NCI-H1105 treated with DMSO at 0.1 percent for 48 hours (cell line): ENCODE results near the gene CT45A1.
"Not testable (repeated sequence)": the region's sequence is repeated elsewhere in the genome, so short reads cannot be mapped to it uniquely, and the experiment has no call there.

Experiments used
- DNase-seq: peaks from one replicate; lab custom pipeline; 2025; lab: John Stamatoyannopoulos, UW

Gene CT45A1

GRCh38 chrX:135713183-135713689 lies at the start of gene CT45A1:
Gene CT45A1, plus strand, starts transcription at chrX:135713639. Its CDS starts 5,302 bp downstream, at chrX:135718941.
- DNase-seq = not testable (repeated sequence)

DNA sequence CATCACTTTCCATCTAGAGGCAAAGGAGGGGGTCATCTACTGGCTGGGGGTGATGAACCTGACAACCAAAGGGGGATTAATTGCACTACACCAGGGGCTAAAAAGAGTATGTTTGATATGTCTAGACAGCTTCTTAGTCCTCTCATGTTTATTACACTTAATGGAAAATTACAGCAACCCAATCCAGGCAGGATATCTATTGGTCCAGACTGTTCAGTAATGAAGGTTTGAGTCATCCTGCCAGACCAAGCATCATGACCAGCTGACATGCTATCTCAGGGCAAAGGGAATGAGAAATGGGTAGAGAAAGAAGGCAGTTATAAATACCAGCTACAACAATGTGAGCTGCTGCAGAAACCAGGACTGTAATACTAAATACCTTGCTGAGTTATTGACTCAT lies 40.5 kb upstream of the CT45A1 start:
- not testable (repeated sequence) for DNase-seq

GRCh38 chrX:135688137-135688536 lies 25.3 kb upstream of the CT45A1 start:
- DNase-seq = no peak

- DNase-seq = no peak
Measured at GRCh38 chrX:135695471-135695870, 18.0 kb upstream of the CT45A1 start.

DNA sequence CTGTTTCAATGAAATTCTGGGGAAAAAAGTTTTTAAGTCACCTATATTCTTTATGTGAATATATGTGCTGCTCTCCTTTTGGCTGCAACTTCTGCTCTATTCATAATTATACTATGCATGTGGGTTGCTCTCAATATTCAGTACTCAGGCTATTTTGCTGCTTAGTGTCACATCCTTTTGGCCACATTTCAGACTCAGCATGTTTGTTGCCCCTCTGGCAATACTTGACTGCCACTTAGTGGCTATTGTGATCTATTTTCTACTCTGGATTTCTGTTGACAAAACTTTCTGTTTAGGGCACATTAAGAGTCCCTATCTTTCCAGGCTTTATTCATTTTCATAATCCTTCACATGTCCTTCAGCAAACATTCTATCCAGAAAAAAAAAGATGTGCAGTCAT lies 15.8 kb upstream of the CT45A1 start:
- DNase-seq = peak; percentile 7

DNA sequence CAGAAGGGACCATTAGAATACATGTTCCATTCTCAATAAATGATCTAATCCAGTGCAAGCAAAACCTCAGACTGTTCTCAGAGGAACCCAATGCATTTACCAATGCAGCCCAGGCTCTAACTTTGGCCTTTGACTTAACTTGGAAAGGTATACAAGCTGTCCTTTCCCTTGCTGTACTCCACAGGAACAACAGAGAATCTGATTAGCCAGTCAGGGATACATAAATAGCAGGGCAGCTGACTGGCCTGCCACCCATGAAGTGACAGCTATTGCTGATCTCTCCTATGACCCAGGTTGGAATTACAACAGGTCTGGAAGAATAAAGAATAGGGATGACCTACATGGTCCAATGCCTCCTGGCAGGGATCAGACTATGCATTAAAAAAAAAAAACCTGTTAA lies 14.5 kb upstream of the CT45A1 start:
- DNase-seq = no peak

GRCh38 chrX:135707880-135708279 lies 5.6 kb upstream of the CT45A1 start:
- DNase-seq = no peak

DNA sequence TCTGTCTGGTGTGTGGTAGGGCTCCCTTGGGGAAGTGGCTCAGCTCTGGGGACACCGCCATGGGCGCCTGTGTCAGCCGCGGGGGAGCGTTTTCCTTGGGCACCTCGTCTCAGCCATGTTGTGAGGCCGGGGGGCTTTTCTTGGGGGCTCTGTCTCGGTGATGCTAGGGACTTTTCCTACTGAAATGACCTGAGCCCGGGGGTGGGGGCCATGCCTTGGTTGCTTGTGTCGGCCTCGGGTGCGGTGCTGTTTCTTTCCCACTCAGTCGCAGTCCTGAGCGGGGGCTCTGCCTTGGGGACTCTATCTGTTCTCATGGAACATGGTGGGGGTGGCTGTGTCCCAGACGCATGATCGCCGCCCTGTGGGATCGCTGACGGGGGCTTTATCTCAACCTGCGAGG lies 356 bp downstream of the CT45A1 start:
- DNase-seq = no peak

DNA sequence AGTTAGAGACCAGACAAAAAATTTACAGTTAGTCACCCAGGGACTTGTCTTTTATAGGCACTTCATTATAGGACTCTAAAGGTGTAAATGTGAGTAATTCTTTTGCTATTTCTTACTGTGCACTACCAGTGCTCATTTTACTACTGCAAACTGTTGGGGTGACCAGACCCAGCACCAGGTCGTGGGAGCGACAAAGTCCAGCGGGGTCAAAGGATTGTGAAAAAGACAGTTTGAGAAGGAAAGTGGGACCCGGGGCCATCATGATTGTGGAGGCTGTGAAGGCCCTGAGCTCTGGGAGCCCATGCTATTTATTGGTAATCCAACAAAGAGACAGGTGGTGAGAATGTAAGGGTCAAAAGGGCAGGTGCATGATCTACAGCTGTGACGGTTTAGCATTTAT lies 21.2 kb downstream of the CT45A1 start:
- DNase-seq = not testable (repeated sequence)

- no peak for DNase-seq
Measured at GRCh38 chrX:135737366-135738071, 24.1 kb downstream of the CT45A1 start.

GRCh38 chrX:135740681-135741149 lies 27.3 kb downstream of the CT45A1 start:
- DNase-seq = no peak

- DNase-seq = no peak
Measured at GRCh38 chrX:135741192-135741715, 27.8 kb downstream of the CT45A1 start.

GRCh38 chrX:135744739-135745138 lies 31.3 kb downstream of the CT45A1 start:
- not testable (repeated sequence) for DNase-seq

DNA sequence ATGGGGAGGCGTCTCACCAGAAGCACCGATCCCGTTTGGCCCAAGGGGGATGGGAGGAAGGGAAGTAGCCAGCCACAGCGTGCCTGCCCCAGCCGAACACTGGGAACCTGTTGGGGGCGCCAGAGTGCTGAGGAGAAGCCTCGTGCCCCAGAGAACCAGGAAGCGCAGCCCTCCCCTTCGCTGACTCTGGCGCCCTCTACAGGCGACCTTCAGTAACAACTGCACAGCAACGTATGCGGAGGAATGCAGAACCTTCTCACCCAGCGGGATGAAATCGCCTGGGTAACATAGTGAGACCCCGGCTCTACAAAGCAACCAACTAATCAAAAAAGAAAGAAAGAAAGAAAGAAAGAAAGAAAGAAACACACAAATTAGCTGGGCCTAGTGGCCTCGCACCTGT lies 54.7 kb downstream of the CT45A1 start, which contains the start of gene CT45A3:
Gene CT45A3, minus strand, starts transcription at position 101 of the 400 bp plus-strand sequence. CDS start 3,747 bp downstream, outside the sequence.
- not testable (repeated sequence) for DNase-seq
